Omental fat pad (tissue), 4 donors: ENCODE measurements around the gene CNTN6. TPM values are rescaled to one million over a fixed set of nuclear protein-coding genes. Genes with fewer than 3 reads are reported as not detected.

Experiments
- ATAC-seq: fragments of 150-250 bp; one replicate; pipeline ENCODE4 v1.9.1; 2016; ENCODE audit warnings: mild to moderate bottlenecking, moderate library complexity; ENCODE audit not compliant: low FRiP score
- DNase-seq: peaks from one replicate; pipeline ENCODE4 v3.0.0-alpha.2; 2019; ENCODE audit warnings: low spot score
- CTCF ChIP-seq, 3 donors: fragments of 450-650 bp; IDR thresholded peaks; one replicate each; pipeline ENCODE4 v1.5.1; 2016 to 2017; ENCODE audit warnings: antibody characterized with exemption in 3 of 3, mild to moderate bottlenecking in 3 of 3, moderate library complexity in 2 of 3
- total RNA-seq, 4 donors: library from RNA; depleted of rRNA; stranded (reverse); fragments of >200 nt; gene quantifications; one replicate each; pipeline ENCODE4 v1.1.0, GENCODE V29; 2016

Gene CNTN6
- total RNA-seq, 4 donors from 2014 or later, result 1.0 TPM; not detected in 3

- DNase-seq (no peak), ATAC-seq (no peak)
- no peak for TF ChIP-seq CTCF (IDR thresholded peaks at IDR 0.05)
Measured at GRCh38 chr3:1103525-1103924, 10.7 kb downstream of the CNTN6 start.

GRCh38 chr3:1117843-1118473 lies 25.1 kb downstream of the CNTN6 start:
- no peak for TF ChIP-seq CTCF (IDR thresholded peaks at IDR 0.05)
- peak; percentile 97 for ATAC-seq

GRCh38 chr3:1131166-1131565 lies 38.3 kb downstream of the CNTN6 start:
- TF ChIP-seq CTCF (IDR thresholded peaks at IDR 0.05), result no peak
- no peak for ATAC-seq
- no peak for DNase-seq

More at GRCh38 chr3:1117843-1118473, 25.1 kb downstream of the CNTN6 start:
- no peak for DNase-seq

GRCh38 chr3:1135194-1135593 lies 42.4 kb downstream of the CNTN6 start:
- TF ChIP-seq CTCF (IDR thresholded peaks at IDR 0.05), result no peak
- no peak for ATAC-seq

GRCh38 chr3:1138036-1138435 lies 45.2 kb downstream of the CNTN6 start:
- DNase-seq (no peak), ATAC-seq (no peak)
- no peak for TF ChIP-seq CTCF (IDR thresholded peaks at IDR 0.05)

More at GRCh38 chr3:1135194-1135593, 42.4 kb downstream of the CNTN6 start:
- DNase-seq, result no peak

GRCh38 chr3:1139071-1139470 lies 46.2 kb downstream of the CNTN6 start:
- no peak for TF ChIP-seq CTCF (IDR thresholded peaks at IDR 0.05)
- ATAC-seq (peak; percentile 51), DNase-seq (no peak)

GRCh38 chr3:1147326-1147725 lies 54.5 kb downstream of the CNTN6 start:
- no peak for DNase-seq
- ATAC-seq, result no peak
- no peak for TF ChIP-seq CTCF (IDR thresholded peaks at IDR 0.05)
